ENCODE measurements around the gene ABHD8.

The ABHD8 gene

GRCh38 chr19:17337675-17338432, 34.6 kb upstream of the ABHD8 start:
- H3K9me3 Mint-ChIP-seq = no peaks in the 10 kb centered on the region
- peak overlapping the region; percentile 83 for H3K4me3 Mint-ChIP-seq
- peaks cover 21% of the 10 kb centered on the region for H3K4me1 Mint-ChIP-seq (ENCODE audit: low read depth)
- DNase-seq (ENCODE audit: low spot score) = peak; percentile 49
- H3K27me3 Mint-ChIP-seq (ENCODE audit: low read depth) = no peaks in the 10 kb centered on the region
- H3K36me3 Mint-ChIP-seq (ENCODE audit: low read depth) = peaks cover 9% of the 10 kb centered on the region
- H3K27ac Mint-ChIP-seq = peak overlapping the region; percentile 90

- Mint-ChIP-seq H3K36me3 (ENCODE audit: low read depth) (peaks cover 12% of the 10 kb centered on the region), H3K27ac (peak within 1 kb of the TSS; percentile 90), H3K4me3 (peak within 1 kb of the TSS; percentile 83), H3K4me1 (ENCODE audit: low read depth) (peaks cover 25% of the 10 kb centered on the region), H3K27me3 (ENCODE audit: low read depth) (no peaks in the 10 kb centered on the region), H3K9me3 (no peaks in the 10 kb centered on the region)
- peak; percentile 97 for DNase-seq (ENCODE audit: low spot score)
Observed at GRCh38 chr19:17336872-17337674, 33.8 kb upstream of the ABHD8 start, which contains the start of gene GTPBP3. TSS of gene GTPBP3 (plus strand) at chr19:17337553. CDS start at chr19:17337612, 59 bp downstream.

- peak overlapping the region; percentile 83 for H3K4me3 Mint-ChIP-seq
- peaks cover 11% of the 10 kb centered on the region for H3K36me3 Mint-ChIP-seq (ENCODE audit: low read depth)
- no peaks in the 10 kb centered on the region for H3K9me3 Mint-ChIP-seq
- H3K27ac Mint-ChIP-seq = no peak overlapping the region
- H3K4me1 Mint-ChIP-seq (ENCODE audit: low read depth) = peaks cover 25% of the 10 kb centered on the region
- H3K27me3 Mint-ChIP-seq (ENCODE audit: low read depth) = peaks cover 4% of the 10 kb centered on the region
- DNase-seq (ENCODE audit: low spot score) = no peak
Observed at GRCh38 chr19:17335575-17335974, 32.4 kb upstream of the ABHD8 start.

DNA sequence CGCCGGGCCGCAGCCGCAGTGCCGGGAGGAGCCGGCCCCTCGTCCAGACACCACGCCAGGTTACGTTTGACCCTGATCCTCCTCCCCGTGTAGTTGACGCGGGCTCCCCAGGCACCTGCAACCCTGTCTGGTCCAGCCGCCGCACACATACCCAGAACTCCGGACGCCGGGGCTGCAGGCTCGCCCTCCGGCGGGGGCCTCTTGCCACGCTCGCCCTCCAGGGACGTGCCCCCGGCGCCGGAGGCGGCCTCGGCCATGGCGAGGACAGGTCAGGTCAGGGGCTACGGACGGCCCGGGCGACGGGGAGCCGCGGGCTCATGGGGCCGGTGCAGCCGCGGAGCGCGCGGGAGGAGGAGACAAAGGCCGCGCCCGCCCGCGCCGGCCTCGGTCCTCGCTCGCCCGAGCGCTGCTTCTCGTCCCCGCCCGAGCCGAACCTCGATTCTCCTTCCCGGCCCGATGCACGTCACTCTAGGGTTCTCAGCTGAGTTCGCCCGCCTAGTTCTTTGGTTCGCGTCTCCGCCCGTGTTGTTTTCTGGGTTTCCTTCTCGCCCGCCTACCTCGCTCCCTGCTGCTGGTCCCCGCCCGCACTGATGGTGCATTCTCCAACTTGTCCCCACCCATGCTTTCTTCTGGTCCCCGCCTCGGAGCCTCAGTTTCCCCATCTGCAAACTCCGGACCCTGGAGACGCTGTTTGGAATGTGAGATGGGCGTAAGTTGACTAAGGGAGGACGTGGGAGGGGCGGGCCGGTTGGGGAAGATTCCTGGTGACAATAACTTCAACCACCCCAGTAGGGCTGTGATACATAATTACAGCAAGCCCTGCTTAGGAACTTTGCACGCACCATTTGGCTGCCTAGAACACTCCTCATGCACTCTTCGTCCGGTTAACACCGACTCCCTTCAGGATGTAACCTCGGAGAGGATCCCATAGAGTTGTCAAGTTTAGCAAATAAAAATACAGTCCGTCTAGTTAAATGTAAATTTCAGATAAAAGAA, 31.5 kb upstream of the ABHD8 start, which contains the start of gene ANO8:
Gene ANO8, minus strand, starts transcription at position 442 of the 996 bp plus-strand sequence. Its CDS starts 185 bp downstream, at position 257.
- Mint-ChIP-seq H3K27me3 (ENCODE audit: low read depth) (peaks cover 10% of the 10 kb centered on the region), H3K4me1 (ENCODE audit: low read depth) (peaks cover 25% of the 10 kb centered on the region), H3K27ac (peak within 1 kb of the TSS; percentile 89), H3K4me3 (peak within 1 kb of the TSS; percentile 84), H3K9me3 (no peaks in the 10 kb centered on the region), H3K36me3 (ENCODE audit: low read depth) (peaks cover 17% of the 10 kb centered on the region)
- peak; percentile 95 for DNase-seq (ENCODE audit: low spot score)

GRCh38 chr19:17333611-17334413, 30.6 kb upstream of the ABHD8 start:
- DNase-seq (ENCODE audit: low spot score) = peak; percentile 78
- peaks cover 25% of the 10 kb centered on the region for H3K4me1 Mint-ChIP-seq (ENCODE audit: low read depth)
- H3K27ac Mint-ChIP-seq = peak overlapping the region; percentile 89
- H3K36me3 Mint-ChIP-seq (ENCODE audit: low read depth) = peaks cover 17% of the 10 kb centered on the region
- peaks cover 11% of the 10 kb centered on the region for H3K27me3 Mint-ChIP-seq (ENCODE audit: low read depth)
- H3K9me3 Mint-ChIP-seq = no peaks in the 10 kb centered on the region
- peak overlapping the region; percentile 84 for H3K4me3 Mint-ChIP-seq

DNA sequence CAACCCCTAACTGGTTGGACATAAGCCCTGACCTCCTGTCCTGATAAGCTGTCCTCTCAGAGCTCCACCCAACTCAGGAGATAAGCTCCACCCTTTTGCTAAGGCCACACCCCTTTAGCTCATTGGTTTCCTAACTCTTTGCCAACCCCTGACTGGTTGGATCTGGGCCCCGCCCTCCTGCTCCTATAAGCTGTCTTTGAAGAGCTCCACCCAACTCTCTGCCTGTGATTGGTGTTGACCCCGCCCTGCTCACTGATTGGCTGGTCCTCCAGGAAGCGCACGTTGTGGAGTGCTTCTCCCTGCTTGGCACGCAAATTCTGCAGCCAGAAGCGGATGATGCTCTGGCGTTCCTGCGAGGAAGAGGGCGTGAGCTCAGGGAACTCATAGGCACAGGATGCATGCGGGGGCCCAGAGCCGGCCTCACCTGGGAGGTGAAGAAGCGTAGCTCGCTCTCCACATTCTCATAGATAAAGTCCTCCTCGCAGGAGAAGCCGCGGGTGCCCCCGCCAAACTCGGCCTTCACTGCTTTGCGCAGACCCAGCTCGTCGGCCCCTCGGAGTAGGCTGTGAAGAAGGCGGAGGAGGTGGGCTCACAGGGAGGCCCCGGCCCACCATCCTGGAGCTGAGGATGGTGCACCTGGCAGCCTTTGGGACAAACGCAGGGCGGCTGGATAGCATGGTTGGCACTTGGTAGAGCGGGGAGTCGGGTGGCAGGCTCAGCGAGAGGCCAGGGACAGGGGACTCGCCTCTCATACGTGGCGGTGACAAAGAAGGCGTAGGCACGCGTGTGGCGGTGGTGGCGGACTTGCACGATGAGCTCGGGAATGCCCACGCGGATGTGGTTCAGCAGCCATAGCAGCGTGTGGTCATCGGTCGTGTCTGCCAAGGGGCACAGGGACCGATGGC, 29.7 kb upstream of the ABHD8 start:
- Mint-ChIP-seq H3K27ac (peak overlapping the region; percentile 52), H3K4me3 (peak overlapping the region; percentile 49), H3K4me1 (ENCODE audit: low read depth) (peaks cover 20% of the 10 kb centered on the region), H3K9me3 (no peaks in the 10 kb centered on the region), H3K27me3 (ENCODE audit: low read depth) (peaks cover 11% of the 10 kb centered on the region), H3K36me3 (ENCODE audit: low read depth) (peaks cover 17% of the 10 kb centered on the region)
- DNase-seq (ENCODE audit: low spot score) = peak; percentile 49

DNA sequence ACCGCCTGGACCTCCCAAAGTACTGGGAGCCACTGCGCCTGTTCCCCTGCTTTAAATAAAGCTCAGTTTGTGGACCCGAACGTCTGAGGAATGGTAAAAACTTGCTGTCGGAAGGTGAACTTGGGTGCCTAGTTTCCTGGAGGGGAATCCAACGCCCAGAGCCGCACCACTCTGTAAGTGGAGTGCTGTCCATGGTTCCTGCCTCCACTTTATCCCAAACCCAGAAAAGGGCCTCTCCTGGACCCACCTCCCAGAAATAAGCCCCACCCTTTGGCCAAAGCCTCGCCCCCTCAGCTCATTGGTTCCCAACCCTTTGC, 29.1 kb upstream of the ABHD8 start:
- H3K36me3 Mint-ChIP-seq (ENCODE audit: low read depth) = peaks cover 17% of the 10 kb centered on the region
- H3K4me3 Mint-ChIP-seq = no peak overlapping the region
- H3K27me3 Mint-ChIP-seq (ENCODE audit: low read depth) = peaks cover 11% of the 10 kb centered on the region
- H3K9me3 Mint-ChIP-seq = no peaks in the 10 kb centered on the region
- H3K4me1 Mint-ChIP-seq (ENCODE audit: low read depth) = peaks cover 20% of the 10 kb centered on the region
- H3K27ac Mint-ChIP-seq = no peak overlapping the region
- no peak for DNase-seq (ENCODE audit: low spot score)

DNA sequence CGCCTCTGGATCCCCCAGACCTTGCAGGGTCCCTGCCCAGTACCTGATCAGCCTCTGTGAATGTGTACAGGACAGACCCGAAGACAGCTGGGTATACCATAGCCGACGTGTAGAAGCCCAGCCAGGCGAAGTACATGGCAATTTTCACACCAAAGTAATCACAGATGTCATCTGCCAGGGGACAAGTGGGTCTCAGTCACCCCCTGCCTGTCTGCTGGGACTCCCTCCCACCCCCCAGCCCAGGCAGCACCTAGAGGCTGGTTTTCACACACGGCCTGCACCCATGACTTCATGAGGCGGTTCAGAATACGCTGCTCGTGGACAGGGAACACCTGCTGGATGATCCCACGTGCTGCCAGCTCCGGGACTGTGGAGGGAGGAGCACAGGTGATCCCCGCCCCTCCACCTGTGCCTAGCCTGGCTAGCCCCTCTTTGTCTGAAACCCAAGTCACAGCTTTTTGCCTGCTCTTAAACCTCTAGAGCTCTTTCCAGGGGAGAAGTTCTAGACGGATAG, 27.9 kb upstream of the ABHD8 start:
- Mint-ChIP-seq H3K4me3 (no peak overlapping the region), H3K27me3 (ENCODE audit: low read depth) (peaks cover 11% of the 10 kb centered on the region), H3K36me3 (ENCODE audit: low read depth) (peaks cover 17% of the 10 kb centered on the region), H3K27ac (no peak overlapping the region), H3K9me3 (no peaks in the 10 kb centered on the region), H3K4me1 (ENCODE audit: low read depth) (peaks cover 17% of the 10 kb centered on the region)
- DNase-seq (ENCODE audit: low spot score) = no peak

DNA sequence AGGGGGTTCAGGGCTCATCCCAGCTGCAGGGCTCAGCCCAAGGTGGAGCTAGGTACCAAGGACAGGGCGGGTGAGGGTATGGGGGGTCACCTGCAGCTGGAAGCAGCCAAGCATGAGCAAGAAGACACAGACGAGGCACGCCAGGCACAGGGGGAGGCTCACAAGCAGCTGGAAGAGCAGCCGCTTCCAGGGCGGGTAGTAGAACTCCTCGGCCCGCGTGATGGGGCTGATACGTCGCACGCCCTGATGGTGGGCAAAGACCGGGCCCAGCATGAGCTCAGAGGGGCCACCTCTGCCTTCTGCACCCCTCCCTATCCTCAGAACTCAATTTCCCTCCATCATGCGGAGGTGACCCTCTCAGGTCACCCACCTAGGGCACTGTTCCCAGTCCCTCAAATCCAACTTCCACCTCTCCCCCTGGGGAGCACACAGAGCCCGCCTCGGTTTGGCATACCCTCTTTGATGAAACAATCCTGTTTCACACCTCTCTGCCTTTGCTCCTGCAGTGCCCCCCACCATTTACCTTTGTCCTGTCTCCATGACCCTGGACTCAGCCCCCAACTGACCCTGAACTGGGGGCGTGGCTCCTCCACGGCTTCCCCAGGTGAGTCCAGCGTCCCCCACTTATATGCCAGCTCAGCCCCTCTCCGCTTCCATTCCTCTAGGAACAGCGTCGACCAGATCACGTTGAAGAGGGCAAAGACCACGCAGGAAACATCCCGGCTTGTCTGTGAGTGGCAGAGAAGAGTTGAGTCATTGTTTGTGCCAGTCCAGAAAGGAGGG, 27.2 kb upstream of the ABHD8 start:
- Mint-ChIP-seq H3K4me3 (peak overlapping the region; percentile 26), H3K27ac (no peak overlapping the region)

DNA sequence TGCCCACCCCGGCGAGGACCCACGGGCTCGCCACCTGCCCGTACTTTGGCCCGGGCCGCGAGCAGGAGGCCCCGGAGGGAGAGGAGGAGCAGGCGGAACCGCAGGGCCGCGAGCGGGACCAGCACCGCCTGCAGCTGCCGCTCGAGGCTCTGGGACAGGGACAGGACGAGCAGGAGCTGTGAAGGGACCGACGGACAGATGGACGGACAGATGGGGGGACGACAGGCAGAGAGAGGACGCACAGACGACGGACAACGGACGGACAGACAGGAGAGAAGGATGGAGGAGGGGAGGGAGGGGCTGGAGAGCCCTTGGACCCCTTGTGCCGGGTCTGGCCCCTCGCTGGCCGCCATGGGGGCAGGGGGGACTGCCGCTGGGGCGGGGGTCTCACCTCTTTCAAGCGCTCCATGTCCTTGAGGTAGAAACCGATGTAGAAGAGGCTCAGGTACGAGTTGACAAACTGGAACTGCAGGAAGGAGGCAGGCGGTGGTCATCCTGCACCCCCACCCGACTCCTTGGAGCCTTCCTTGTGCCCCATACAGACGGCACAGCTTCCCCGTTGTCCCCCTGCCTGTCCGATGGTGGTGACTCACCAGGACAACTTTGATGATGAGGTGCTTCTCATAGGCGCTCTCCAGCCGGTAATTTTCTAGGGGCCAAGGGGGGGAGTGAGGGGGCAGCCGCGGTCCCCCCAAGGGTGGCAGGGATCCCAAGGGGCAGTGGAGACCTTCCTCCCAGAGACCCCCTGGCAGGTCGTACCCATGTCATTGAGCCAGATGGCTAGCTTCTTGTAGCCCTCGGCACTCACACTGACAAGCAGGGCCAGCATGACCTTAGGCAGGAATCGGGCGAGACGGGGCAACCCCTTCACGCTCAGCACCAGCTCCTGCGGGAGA, 26.4 kb upstream of the ABHD8 start:
- Mint-ChIP-seq H3K4me1 (ENCODE audit: low read depth) (peaks cover 12% of the 10 kb centered on the region), H3K4me3 (peak overlapping the region; percentile 42)

More for the DNA sequence above, 27.2 kb upstream of the ABHD8 start:
- DNase-seq (ENCODE audit: low spot score) = no peak
- peaks cover 11% of the 10 kb centered on the region for H3K27me3 Mint-ChIP-seq (ENCODE audit: low read depth)
- no peaks in the 10 kb centered on the region for H3K9me3 Mint-ChIP-seq
- H3K4me1 Mint-ChIP-seq (ENCODE audit: low read depth) = peaks cover 17% of the 10 kb centered on the region
- peaks cover 17% of the 10 kb centered on the region for H3K36me3 Mint-ChIP-seq (ENCODE audit: low read depth)

More for the DNA sequence above, 26.4 kb upstream of the ABHD8 start:
- Mint-ChIP-seq H3K27me3 (ENCODE audit: low read depth) (peaks cover 11% of the 10 kb centered on the region), H3K27ac (no peak overlapping the region), H3K9me3 (no peaks in the 10 kb centered on the region), H3K36me3 (ENCODE audit: low read depth) (peaks cover 17% of the 10 kb centered on the region)
- no peak for DNase-seq (ENCODE audit: low spot score)

Measured in T-helper 2 cell treated with Interferon-gamma antibody and Interleukin-4, amounts not matched to agents 5 μg/mL and 100 μg/mL, for 36 hours (primary cell).